GM18867 (cell line): ENCODE measurements around the gene MKNK2.
"Not testable (repeated sequence)": the region's sequence is repeated elsewhere in the genome, so short reads cannot be mapped to it uniquely, and the experiment has no call there.

Experiments used
- ATAC-seq: cut with Tn5 transposase; IDR thresholded peaks from one replicate; pipeline ENCODE4 v1.9.1; 2021; ENCODE audit warnings: mild to moderate bottlenecking, moderate library complexity; ENCODE audit not compliant: unreplicated experiment

The MKNK2 gene

DNA sequence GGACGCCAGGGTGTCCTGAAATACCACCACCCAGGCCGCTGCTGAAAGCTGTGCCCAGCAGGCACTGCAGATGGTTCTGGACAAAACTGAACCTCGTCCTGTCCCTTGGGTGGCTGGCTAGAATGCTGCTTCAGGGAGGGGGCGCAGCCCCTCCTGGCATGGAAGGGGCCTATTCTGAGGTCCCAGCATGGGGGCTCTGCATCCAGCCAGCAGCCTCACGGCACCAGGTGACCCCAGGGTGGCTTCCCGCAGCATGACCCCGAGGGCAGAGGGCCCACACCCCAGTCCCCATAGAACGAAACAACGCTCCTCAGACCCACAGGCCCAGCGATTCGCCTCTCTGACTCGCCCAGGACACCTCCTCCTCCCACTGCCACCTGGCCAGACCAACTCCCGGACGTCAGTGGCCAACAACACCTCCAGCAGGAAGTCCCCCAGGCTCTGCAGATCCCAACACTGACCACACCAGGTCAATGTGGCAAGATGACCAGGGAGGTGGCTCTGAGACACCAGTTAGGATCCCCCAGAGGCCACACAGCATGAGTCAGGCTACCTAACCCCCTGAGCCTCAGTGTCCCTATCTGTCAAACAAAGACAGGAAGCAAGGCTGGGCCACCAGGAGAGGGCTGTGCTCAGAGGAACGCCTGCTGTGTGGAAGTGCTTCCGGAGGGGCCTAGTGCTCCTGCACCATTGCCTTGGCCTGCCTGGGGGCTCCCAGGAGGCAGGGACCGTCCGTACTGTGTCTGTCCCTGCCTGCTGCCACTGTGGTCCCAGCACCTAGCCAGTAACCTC lies 6.1 kb downstream of the MKNK2 start:
- no peak for ATAC-seq

DNA sequence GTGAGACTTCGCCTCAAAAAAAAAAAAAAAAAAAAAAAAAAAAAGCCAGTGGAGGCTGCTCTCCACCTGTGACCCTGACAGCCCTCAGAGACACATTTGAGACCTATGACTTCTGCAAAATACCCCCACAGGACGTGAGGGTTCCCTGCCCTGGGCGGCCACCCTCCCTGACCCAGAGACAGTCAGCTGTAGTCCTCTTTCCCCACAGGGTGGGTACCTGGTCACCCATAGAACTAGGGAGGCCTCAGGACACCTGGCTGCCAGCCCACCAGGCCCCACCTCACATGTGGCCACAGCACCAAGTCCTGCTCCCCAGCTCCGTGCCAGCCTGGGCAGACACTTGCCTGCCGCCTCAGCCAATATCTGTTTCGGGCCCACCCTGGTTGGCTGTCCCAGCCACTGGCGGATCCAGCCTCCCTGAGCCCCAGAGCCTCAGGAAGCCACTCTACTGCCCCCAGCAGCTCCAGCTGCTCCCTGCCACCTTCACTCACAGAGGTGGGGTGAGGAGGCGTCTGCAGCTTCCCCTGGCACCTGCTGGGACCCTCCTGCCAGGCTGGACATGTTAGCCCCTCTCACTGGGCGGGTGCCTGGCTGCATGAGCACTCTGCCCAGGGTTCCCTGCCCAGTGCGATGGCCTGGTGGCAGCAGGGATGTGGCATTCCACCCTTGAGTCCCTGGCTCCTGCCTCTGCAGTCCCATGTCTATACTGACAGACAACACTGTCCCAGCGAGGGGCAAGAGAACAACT lies 6.9 kb downstream of the MKNK2 start:
- ATAC-seq, result no peak

DNA sequence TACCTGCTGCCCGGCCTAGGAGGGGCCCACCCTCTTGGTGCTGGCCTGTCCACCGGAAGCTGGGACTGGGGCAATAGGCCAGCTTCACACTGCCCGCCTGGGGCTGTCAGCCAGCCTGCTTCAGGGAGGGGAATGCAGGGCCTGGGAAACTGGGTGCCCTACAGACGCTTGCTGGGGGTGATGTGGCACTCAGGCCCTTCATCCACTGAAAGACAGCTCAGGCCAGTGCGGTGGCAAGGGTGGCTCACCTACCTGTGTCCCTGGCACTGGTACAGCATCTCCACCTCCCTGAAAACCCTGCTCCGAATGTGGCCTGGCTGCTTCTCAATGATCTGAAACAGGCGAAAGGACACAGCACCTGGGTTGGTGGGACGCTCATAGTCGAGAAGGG lies 7.8 kb downstream of the MKNK2 start:
- ATAC-seq, result no peak

DNA sequence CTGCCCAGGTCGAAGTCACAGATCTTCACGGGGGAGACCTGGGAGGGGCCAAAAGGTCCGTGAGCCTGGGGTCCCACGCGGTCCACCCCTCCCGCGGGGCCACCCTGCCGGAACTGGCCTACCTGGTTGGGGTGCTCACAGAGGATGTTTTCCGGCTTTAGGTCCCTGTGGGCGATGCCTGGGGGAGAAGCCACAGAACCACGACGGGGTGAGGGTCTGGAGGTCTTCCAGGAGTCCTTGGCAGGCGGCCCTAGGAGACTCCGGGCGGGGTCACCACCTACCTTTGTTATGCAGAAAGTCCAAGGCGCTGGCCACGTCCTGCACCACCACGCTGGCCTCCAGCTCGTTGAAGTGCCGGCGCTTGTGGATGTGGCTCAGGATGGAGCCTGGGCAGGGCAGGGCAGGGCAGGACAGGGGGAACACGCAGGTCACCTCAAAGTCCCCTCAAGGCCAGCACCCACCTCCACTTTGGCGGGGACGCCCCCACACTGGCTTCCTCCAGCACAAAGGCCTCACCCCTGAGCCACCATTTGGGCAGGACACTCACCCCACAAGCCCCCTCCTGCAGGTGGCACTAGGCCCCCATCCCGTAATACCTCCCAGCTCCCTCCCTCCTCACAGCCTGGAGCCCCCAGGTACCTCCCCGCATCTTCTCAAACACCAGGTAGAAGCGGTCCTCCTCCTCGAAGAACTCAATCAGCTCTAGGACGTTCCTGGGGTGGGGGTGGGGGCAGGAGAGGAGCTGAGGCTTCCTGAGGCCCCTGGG lies 8.4 kb downstream of the MKNK2 start:
- ATAC-seq, result peak; percentile 9

DNA sequence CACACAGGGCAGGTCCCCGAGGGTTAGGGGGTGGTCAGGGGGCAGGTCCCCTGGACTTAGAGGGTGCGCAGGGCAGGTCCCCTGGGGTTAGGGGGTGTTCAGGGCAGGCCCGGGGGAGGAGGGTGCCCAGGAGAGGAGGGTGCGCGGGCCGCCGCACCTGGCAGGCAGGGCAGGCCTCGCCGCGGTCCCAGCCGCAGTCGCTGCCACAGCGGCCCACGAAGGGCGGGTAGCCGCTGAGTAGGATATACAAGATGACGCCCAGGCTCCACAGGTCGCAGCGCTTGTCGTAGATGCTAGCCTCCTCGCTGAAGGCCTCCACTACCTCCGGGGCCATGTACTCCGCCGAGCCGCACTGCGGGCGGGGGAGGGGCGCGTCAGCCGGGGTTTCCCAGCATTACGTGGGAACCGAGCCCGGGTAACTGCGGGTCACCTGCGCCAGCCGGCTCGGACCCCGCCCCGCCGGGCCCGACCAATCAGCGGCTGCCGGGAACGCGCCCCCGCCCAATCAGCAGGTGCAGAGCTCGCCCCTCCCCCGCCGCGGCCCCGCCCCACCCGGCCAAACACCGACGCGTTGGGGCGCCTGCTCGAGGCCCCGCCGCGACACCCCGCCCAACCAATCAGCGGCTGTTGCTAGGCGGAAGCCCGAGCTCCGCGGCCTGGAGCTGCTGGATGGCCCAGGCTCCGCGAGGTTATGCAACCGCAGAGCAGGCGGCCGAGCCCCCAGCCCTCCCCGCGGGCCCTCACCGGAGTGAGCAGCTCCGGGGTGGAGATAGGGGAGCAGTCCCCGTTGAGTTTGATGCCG lies 9.2 kb downstream of the MKNK2 start:
- ATAC-seq, result peak; percentile 69

DNA sequence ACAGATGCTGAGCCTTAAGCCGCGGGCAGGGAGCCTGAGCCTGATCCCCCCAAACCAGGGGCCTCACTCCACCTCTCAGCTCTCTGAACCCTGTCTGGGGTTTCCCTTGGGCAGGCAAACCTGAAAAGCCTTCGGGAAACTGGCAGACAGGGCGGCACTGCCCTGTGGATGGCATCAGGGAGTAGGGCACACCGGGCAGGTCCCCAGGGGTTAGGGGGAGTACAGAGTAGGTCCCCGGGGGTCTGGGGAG lies 9.7 kb downstream of the MKNK2 start:
- no peak for ATAC-seq

DNA sequence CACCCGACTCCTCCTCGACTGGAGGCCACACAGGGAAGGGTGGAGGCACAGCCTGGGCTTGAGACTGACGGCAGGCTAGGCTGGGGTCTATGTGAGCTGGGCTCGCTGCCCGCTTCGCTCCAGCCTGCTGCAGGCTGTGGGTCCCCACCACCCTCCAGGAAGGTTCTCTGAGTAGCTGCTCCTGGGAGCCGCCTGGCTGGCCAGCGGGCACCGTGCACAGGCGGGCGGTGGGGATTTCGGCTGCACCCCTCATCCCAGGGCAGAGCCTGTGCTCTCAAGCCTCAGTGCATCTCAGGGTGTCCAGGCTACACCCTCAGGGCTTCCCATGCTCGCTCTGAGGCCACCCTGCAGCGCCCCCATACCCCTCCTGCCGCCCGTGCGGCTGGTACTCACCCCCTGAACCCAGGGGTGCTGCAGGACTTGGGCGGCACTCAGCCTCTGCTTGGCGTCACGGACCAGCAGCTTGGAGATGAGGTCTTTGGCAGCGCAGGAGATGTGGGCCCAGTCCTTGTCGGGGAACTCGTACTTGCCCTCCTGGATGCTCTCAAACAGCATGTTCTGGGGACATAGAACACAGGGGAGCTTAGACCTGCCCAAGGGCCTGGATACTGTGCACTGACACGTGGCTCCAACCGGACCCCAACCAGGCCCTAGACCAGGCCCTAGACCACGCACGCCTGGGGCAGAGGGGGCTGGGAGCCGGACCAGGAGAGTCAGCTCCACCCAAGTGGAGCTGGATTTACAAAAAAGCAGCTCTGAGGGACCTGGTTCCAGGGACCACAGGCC lies 10.2 kb downstream of the MKNK2 start:
- ATAC-seq, result no peak

DNA sequence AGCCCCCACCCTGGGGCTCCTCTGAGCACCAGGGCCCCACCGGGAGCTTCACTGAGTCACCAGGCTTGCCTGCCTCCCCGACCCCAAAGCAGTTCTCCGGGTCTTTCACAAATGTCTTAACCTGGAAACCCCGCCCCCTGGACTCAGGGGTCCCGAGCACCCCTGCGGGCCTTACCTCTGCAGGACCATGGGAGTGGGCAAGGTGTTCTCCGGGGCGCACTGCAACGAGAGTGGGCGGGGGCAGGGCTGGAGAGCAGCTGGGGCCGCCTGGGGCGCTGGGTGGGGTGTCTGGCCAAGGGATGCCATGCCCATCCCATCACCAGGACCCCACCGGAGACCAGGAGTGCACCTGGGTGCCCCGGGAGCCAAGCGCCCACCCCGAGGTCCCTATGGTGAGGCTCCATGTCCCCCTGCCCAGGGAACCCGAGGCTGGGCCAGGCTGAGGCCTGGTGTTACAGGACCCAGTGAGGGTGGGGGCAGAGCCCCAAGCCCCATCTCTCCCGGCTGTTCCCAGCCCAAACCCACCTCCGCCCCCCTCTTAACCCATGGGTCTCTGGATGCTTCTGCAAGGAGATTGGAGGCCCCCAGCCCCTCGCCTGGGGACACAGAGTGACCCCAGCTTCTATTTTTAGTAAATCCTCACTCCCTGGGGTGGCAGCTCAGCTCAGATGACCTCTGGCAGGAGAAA lies 10.9 kb downstream of the MKNK2 start:
- ATAC-seq, result no peak

DNA sequence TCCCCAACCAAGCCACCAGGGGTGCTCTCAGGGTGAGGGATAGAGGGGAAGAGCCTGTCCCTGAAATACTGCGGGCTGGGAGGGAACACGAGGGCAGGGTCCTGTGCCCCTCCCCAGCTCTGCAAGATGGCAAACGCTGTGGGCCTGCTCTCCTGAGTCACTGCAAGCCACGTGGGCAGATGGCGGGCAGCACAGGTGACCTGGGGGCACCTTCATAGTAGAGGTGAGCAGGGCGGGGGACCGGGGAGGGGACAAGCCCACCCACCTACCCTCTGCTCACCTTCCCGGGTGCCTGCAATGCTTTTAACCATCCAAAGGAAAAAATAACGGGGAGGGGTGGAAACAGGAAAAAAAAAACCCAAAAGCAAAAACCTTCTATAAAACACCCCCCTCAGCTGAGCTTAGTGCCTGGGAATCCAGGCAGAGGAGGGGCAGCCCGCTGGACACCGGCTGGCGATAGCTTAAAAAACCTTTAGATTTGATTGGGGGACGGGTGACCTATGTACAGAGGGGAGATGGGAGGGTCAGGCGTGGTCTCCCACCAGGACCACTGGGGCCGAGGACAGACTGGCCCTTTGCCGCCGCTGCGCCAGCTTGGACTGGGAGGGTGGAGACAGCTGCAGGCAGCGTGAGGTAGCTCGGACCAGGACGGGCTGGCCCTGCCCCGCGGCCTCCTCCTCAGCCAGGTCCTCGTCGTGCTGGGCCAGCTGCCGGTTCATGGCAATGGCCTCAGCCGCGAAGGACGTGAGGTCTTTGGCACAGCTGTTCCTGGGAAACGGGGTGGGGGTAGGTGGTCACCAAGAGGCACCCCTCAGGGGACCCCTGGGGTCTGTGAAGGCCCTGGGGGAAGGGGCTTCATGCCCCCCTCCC lies 11.7 kb downstream of the MKNK2 start:
- ATAC-seq, result no peak

DNA sequence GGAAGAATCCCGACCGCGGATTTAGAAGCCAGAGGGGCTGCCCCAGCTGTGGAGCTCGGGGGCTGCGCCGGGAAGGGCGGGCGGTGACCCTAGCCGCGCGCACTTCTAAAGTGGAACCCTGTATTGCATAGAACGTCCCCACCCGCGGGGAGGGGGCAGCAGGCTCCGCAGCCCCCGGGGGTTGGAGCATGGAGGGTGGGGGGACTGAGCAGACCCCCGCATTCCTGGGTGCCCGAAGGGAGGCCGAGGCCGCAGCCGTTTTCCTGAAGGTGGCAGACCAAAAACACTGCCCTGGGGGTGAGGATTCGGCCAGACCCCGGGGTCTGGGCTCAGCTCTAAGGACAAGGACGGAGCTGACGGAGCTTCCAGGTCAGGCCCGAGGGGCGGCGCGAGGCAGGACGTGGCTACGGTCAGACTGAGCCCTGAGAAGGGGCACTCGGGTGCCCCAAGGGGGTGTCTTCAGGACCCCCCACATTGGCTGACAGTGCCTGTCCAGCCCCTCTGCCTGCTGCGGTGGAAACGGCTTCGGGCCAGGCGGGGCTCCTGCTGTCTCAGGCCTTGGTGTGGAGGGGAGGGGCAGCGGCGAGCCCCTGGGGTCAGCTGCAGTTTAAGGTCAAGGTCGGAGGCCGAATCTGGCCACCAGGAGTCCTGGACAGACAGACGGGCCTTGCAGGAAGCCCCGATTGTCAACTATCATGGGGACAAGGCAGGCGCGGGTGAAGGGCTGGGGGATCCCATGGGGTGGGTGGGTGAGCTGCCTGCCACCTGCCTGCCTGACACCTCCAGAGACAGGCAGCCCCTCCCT lies 12.6 kb downstream of the MKNK2 start:
- no peak for ATAC-seq

DNA sequence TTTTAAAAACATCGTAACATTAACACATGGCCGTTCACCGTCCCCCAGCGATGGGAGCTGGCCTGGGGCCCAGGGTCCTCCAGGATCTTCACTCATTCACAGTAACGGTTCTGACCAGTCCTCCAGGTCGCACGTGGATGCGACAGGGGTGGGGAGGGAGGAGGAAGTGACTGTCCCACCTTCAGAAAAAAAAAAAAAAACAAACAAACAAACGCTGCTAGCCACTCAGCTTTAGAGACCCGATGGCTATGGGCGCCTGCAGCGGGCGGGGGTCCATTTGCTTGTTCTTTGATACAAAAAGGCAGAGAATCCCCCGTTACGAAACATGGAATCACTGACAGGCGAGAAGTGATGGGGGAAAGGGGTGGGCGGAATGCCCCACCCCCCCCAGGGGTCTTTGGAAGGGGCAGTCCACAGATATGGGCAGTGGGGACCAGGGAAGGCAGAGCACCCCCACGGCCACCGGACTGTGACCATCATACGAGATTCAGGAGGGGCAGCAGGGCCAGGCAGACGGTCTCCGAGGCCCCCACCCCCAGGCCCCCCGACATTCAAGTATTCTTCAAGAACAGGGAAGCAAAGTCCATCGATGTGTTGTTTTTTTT lies 13.3 kb downstream of the MKNK2 start:
- ATAC-seq, result no peak

DNA sequence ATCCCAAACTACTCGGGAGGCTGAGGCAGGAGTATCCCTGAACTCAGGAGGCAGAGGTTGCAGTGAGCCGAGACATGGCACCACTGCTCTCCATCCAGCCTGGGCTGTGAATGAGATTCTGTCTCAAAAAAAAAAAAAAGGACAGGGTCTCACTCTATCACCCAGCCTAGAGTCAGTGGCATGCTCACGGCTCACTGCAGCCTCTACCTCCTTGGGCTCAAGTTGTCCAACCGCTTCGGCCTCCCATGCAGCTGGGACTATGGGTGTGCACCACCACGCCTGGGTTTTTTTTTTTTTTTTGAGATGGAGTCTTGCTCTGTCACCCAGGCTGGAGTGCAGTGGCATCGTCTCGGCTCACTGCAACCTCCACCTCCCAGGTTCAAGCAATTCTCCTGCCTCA lies 14.6 kb downstream of the MKNK2 start:
- no peak for ATAC-seq

DNA sequence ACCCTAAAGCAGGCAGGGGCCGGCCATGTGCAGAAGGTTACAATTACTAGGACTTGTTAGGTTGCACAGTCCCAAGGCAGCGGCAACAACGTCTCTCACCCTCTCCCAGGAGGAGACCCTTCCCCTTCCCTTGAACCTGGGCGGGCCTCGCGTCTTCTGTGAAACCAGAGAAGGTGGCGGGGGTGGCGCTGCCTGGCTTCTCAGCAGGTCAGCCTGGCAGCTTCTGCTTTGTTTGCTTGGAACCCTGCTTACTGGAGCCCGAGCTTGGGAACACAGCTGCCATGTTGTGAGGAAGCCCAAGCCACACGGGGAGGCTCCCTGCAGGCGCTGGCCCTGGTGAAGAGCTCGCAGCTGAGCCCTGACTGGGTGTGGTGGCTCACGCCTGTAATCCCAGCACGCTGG lies 15.5 kb downstream of the MKNK2 start:
- no peak for ATAC-seq

DNA sequence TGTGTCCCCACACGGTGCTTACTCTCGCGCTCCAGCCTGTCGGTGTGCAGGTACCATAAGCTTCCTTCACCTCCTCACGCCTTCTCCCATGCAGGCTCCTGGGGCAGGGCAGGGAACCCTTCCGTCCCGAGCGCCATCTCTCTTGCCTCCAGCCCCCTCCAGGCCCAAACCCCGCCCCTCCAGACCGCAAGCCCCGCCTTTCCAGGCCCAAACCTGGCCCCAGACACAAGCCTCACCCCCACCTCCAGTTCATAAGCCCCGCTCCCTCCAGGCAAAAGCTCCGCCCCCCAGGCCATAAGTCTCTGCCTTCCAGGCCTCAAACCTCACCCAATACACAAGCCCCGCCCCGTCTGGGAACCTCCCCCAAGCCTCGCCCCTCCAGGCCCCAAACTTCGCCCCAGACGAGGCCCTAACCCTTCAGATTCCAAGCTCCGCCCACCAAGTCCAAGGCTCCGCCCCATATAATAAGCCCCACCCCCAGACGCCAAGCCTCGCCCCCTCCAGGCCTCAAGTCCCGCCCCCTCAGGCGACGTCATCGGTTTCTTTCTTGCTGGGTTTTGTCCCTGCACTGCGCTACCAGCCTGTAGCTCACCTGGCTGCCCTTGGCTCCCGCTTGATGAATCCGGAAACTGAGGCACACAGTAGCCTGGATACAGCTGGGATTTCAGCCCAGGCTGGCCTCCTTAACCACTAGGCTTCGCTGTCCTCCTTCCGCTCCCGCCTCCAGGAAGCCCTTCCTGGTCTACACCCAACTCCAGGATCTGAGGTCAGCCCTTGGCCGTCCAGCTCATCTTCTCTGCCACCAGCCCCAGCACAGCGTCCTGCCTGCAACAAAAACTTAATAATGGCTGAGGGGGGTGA lies 16.1 kb downstream of the MKNK2 start:
- no peak for ATAC-seq

DNA sequence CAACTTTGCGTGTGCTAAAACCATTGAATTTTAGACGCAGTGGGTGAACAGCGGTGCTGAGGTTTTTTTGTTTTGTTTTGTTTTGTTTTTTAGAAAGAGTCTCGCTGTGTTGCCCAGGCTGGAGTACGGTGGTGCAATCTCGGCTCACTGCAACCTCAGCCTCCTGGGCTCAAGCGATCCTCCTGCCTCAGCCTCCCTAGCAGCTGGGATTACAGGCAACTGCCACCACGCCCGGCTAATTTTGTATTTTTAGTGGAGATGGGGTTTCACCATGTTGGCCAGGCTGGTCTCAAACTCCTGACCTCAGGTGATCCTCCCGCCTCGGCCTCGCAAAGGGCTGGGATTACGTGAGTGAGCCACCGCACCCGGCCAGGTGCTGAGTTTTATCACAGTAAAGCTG lies 16.8 kb downstream of the MKNK2 start:
- ATAC-seq, result not testable (repeated sequence)

DNA sequence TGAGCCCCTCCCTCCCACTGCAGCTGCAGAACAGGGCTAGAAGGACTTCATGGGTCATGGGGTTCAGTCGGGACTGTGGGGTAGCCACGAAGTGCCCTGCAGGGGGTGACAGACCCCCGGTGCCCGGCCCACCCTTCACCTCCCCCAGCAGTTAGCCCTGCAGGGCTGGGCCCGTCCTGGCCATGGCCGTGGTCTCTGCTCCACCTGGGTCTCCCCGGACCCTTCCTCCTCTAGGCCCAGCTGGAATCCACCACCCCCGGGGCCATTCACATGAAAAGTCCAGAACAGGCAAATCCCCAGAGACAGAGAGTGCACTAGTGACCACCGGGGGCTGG lies 17.3 kb downstream of the MKNK2 start:
- ATAC-seq, result no peak
